ENCODE results near the gene CPS1.

Gene CPS1

GRCh38 chr2:210556329-210556980, at the start of gene CPS1:
TSS of gene CPS1 (plus strand) at chr2:210556599. CDS start at chr2:210556734, 135 bp downstream.
- no peak within 1 kb of the TSS for H3K27ac ChIP-seq
- TF ChIP-seq, protein P1, sequence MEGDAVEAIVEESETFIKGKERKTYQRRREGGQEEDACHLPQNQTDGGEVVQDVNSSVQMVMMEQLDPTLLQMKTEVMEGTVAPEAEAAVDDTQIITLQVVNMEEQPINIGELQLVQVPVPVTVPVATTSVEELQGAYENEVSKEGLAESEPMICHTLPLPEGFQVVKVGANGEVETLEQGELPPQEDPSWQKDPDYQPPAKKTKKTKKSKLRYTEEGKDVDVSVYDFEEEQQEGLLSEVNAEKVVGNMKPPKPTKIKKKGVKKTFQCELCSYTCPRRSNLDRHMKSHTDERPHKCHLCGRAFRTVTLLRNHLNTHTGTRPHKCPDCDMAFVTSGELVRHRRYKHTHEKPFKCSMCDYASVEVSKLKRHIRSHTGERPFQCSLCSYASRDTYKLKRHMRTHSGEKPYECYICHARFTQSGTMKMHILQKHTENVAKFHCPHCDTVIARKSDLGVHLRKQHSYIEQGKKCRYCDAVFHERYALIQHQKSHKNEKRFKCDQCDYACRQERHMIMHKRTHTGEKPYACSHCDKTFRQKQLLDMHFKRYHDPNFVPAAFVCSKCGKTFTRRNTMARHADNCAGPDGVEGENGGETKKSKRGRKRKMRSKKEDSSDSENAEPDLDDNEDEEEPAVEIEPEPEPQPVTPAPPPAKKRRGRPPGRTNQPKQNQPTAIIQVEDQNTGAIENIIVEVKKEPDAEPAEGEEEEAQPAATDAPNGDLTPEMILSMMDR (conservative IDR thresholded peaks at IDR 0.05), result no peak

- TF ChIP-seq, protein P1 (conservative IDR thresholded peaks at IDR 0.05), result no peak
Measured at GRCh38 chr2:210515911-210516310, 40.5 kb upstream of the CPS1 start.

DNA sequence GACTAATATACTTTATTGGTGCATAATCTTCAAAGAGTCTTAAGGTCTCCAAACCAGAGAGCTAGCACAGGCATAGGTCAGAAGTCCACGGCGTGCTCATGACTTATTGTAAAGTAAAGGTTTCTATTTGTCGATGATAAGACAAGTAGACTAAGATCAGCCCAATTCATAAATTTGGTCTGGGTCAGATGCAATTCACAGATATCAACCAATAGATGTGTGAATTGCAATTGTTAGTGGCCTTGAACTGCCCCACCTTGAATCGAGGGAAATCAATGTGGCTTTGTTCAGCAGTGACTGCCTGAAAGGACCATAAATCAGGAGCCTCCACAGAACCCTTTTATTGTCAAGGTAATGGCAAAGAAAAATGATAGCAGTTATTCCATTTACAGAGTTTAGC, 39.1 kb upstream of the CPS1 start:
- no peak overlapping the region for H3K27ac ChIP-seq
- TF ChIP-seq, protein P1 (conservative IDR thresholded peaks at IDR 0.05), result no peak

More at GRCh38 chr2:210515911-210516310, 40.5 kb upstream of the CPS1 start:
- no peak overlapping the region for H3K27ac ChIP-seq

DNA sequence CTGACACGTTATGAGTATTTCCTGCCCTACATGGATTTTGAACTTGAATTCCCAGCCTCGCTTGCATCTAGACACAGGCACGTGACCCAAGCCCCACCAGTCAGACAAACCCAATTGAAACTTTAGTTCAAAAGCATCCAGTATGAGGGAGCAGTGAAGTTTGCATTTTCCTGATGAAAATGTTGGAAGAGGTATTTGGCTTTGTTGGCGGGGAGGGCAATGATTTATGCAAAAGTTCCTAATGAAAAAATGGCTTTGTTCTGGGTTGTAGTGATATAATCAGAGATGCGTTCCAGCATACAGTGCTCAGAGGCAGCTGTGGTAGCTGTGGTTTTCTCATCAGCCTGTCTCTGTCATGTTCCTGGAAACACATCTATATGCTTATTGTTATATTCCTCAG, 36.8 kb upstream of the CPS1 start:
- no peak overlapping the region for H3K27ac ChIP-seq
- TF ChIP-seq, protein P1 (conservative IDR thresholded peaks at IDR 0.05), result no peak

GRCh38 chr2:210522399-210522798, 34.0 kb upstream of the CPS1 start:
- TF ChIP-seq, protein P1 (conservative IDR thresholded peaks at IDR 0.05), result no peak
- H3K27ac ChIP-seq, result no peak overlapping the region

GRCh38 chr2:210523650-210524289, 32.6 kb upstream of the CPS1 start:
- TF ChIP-seq, protein P1 (conservative IDR thresholded peaks at IDR 0.05), result no peak
- H3K27ac ChIP-seq, result no peak overlapping the region

GRCh38 chr2:210524533-210524932, 31.9 kb upstream of the CPS1 start:
- H3K27ac ChIP-seq, result no peak overlapping the region
- TF ChIP-seq, protein P1 (conservative IDR thresholded peaks at IDR 0.05), result no peak
